ENCODE measurements around the gene S100A16.
"Not testable (repeated sequence)": the region's sequence is repeated elsewhere in the genome, so short reads cannot be mapped to it uniquely, and the experiment has no call there.

Gene S100A16

DNA sequence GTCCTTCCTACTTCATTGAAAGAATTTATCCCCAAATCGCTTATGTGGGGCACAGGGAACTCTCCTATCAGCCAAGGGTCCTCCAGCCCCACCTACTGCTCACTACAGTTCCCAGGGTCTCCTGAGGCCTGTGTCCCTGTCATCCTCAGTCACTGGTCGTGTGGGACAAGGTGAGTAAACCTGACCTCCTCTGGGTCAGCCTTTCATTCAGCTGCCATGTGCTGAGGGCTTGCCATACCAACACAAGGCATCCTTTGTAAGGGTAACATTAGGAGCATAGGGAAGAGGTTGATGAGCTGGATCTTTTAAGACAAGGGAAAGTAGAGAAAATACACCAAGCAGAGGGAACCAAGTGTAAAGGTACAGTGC is 34.4 kb upstream of the S100A16 start:
- TF ChIP-seq, protein P1, sequence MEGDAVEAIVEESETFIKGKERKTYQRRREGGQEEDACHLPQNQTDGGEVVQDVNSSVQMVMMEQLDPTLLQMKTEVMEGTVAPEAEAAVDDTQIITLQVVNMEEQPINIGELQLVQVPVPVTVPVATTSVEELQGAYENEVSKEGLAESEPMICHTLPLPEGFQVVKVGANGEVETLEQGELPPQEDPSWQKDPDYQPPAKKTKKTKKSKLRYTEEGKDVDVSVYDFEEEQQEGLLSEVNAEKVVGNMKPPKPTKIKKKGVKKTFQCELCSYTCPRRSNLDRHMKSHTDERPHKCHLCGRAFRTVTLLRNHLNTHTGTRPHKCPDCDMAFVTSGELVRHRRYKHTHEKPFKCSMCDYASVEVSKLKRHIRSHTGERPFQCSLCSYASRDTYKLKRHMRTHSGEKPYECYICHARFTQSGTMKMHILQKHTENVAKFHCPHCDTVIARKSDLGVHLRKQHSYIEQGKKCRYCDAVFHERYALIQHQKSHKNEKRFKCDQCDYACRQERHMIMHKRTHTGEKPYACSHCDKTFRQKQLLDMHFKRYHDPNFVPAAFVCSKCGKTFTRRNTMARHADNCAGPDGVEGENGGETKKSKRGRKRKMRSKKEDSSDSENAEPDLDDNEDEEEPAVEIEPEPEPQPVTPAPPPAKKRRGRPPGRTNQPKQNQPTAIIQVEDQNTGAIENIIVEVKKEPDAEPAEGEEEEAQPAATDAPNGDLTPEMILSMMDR (IDR thresholded peaks at IDR 0.05; ENCODE audit: insufficient read depth, low read depth, low read length, missing control alignments), result no peak
- DNase-seq (ENCODE audit: low read depth), result no peak
- H3K4me3 ChIP-seq (ENCODE audit: low read length), result no peak overlapping the region

- no peak for DNase-seq (ENCODE audit: low read depth)
- TF ChIP-seq, protein P1 (IDR thresholded peaks at IDR 0.05; ENCODE audit: insufficient read depth, low read depth, low read length, missing control alignments), result no peak
- no peak overlapping the region for H3K4me3 ChIP-seq (ENCODE audit: low read length)
Observed at GRCh38 chr1:153646672-153647345, 33.9 kb upstream of the S100A16 start.

- no peak for DNase-seq (ENCODE audit: low read depth)
- TF ChIP-seq, protein P1 (IDR thresholded peaks at IDR 0.05; ENCODE audit: insufficient read depth, low read depth, low read length, missing control alignments), result no peak
- H3K4me3 ChIP-seq (ENCODE audit: low read length), result no peak overlapping the region
Observed at GRCh38 chr1:153643816-153644215, 30.9 kb upstream of the S100A16 start.

DNA sequence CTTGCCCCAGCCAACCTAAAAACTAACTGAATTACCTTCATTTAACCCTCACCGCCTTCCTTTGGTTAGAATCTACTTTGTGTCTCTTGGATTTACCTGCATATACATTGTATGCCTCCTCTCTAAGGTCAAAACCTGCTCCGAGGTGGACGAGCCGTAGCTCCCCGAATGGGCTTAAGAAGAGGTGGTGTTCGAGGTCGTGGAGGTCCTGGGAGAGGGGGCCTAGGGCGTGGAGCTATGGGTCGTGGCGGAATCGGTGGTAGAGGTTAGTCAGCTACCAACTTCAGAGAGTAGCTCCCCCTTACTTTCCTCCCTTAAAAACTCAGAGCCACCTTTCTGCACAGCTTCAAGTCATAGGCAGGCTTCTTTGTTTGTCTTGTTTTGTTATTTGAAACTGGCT is 30.2 kb upstream of the S100A16 start:
- TF ChIP-seq, protein P1 (IDR thresholded peaks at IDR 0.05; ENCODE audit: insufficient read depth, low read depth, low read length, missing control alignments), result no peak
- H3K4me3 ChIP-seq (ENCODE audit: low read length), result no peak overlapping the region
- no peak for DNase-seq (ENCODE audit: low read depth)

GRCh38 chr1:153642161-153642560 is 29.2 kb upstream of the S100A16 start:
- DNase-seq (ENCODE audit: low read depth), result no peak
- H3K4me3 ChIP-seq (ENCODE audit: low read length), result no peak overlapping the region
- TF ChIP-seq, protein P1 (IDR thresholded peaks at IDR 0.05; ENCODE audit: insufficient read depth, low read depth, low read length, missing control alignments), result no peak

DNA sequence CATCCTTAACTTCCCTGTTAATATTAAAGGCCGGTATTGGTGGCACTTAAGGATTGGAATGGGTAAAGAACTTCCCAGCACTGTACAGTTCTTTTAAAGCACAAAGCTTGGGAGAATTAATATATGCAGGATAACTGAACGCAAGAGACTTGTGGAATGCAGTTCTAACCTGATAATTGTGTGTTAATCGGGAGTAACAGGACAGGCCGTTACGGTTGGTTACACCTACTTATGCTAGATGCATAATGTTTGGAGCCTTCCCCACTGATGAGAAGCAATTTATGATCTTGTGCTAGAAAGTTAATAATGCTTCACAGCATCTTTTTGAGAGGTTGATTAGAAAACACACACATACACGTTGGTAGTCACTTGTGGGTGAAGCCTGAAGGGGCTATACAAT is 27.9 kb upstream of the S100A16 start:
- H3K4me3 ChIP-seq (ENCODE audit: low read length), result no peak overlapping the region
- TF ChIP-seq, protein P1 (IDR thresholded peaks at IDR 0.05; ENCODE audit: insufficient read depth, low read depth, low read length, missing control alignments), result no peak
- DNase-seq (ENCODE audit: low read depth), result no peak

- H3K4me3 ChIP-seq (ENCODE audit: low read length); DNase-seq (ENCODE audit: low read depth): not testable (repeated sequence)
Observed at GRCh38 chr1:153640213-153640612, 27.3 kb upstream of the S100A16 start.
